GM12801 (cell line): ENCODE data around the gene NCOA5.

Source experiments
- CTCF ChIP-seq: IDR thresholded peaks from one replicate; pipeline ENCODE4 v1.5.1; 2011; ENCODE audit warnings: control low read depth; ENCODE audit not compliant: insufficient read length; ENCODE audit errors: extremely low read depth

Gene NCOA5

GRCh38 chr20:46119028-46119546 is 29.3 kb upstream of the NCOA5 start:
- no peak for TF ChIP-seq CTCF

GRCh38 chr20:46118481-46119020 is 28.8 kb upstream of the NCOA5 start:
- no peak for TF ChIP-seq CTCF

- TF ChIP-seq CTCF = no peak
Measured at GRCh38 chr20:46117704-46118467, 28.1 kb upstream of the NCOA5 start, which contains the start of gene CD40. CD40 (plus strand) TSS chr20:46118314; CDS start chr20:46118344, 30 bp downstream.

- TF ChIP-seq CTCF = no peak
Measured at GRCh38 chr20:46114449-46114848, 24.7 kb upstream of the NCOA5 start.

- no peak for TF ChIP-seq CTCF
Measured at GRCh38 chr20:46113113-46113470, 23.3 kb upstream of the NCOA5 start.

- no peak for TF ChIP-seq CTCF
Measured at GRCh38 chr20:46112430-46113112, 22.8 kb upstream of the NCOA5 start.

- TF ChIP-seq CTCF = no peak
Measured at GRCh38 chr20:46111836-46112212, 22.1 kb upstream of the NCOA5 start.
